Fibroblast of mammary gland (primary cell): Measurements from ENCODE around the gene KHDC3L.
"Not testable (repeated sequence)": the region's sequence is repeated elsewhere in the genome, so short reads cannot be mapped to it uniquely, and the experiment has no call there.

Source experiments
- DNase-seq: peaks from one replicate; pipeline ENCODE4 v3.0.0-alpha.2; 2010; ENCODE audit warnings: low read depth
- H3K4me3 ChIP-seq: 2 replicates; pipeline ENCODE4 v1.5.1; 2011; ENCODE audit warnings: low read depth, mild to moderate bottlenecking, low read length, moderate library complexity; ENCODE audit not compliant: control insufficient read depth
- TF ChIP-seq, protein P1 (sequence below): conservative IDR thresholded peaks from 2 replicates; pipeline ENCODE4 v1.5.1; 2011; ENCODE audit warnings: low read depth, low read length, inconsistent platforms; ENCODE audit not compliant: control insufficient read depth, insufficient read depth

Gene KHDC3L

GRCh38 chr6:73377225-73377624 lies 14.8 kb downstream of the KHDC3L start:
- DNase-seq: no peak
- no peak overlapping the region for H3K4me3 ChIP-seq

GRCh38 chr6:73381531-73381930 lies 19.1 kb downstream of the KHDC3L start:
- not testable (repeated sequence) for DNase-seq, H3K4me3 ChIP-seq

More at GRCh38 chr6:73377225-73377624, 14.8 kb downstream of the KHDC3L start:
- TF ChIP-seq, protein P1, sequence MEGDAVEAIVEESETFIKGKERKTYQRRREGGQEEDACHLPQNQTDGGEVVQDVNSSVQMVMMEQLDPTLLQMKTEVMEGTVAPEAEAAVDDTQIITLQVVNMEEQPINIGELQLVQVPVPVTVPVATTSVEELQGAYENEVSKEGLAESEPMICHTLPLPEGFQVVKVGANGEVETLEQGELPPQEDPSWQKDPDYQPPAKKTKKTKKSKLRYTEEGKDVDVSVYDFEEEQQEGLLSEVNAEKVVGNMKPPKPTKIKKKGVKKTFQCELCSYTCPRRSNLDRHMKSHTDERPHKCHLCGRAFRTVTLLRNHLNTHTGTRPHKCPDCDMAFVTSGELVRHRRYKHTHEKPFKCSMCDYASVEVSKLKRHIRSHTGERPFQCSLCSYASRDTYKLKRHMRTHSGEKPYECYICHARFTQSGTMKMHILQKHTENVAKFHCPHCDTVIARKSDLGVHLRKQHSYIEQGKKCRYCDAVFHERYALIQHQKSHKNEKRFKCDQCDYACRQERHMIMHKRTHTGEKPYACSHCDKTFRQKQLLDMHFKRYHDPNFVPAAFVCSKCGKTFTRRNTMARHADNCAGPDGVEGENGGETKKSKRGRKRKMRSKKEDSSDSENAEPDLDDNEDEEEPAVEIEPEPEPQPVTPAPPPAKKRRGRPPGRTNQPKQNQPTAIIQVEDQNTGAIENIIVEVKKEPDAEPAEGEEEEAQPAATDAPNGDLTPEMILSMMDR: no peak

DNA sequence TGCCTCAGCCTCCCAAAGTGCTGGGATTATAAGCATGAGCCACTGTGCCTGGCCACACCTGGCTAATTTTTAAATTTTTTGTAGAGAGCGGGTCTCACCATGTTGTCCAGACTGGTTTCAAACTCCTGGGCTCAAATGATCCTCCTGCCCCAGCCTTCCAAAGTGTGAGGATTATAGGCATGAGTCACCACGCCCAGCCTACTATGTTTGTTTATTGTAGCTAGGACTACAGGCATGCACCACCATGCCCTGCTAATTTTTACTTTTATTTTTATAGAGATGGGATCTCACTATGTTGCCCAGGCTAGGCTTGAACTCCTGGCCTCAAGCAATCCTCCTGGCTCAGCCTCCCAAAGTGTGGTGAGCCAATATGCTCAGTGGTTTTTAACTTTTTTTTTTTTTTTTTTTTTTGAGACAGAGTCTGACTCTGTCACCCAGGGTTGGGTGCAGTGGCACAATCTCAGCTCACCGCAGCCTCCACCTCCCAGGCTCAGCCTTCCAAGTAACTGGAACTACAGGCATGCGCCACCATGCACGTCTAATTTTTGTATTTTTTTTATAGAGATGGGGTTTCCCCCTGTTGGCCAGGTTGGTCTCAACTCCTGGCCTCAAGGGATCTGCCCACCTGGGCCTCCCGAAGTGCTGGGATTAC lies 20.1 kb downstream of the KHDC3L start:
- no peak overlapping the region for H3K4me3 ChIP-seq
- TF ChIP-seq, protein P1: no peak
- peak; percentile 16 for DNase-seq

GRCh38 chr6:73388433-73388799 lies 26.0 kb downstream of the KHDC3L start:
- TF ChIP-seq, protein P1: no peak
- no peak for DNase-seq
- H3K4me3 ChIP-seq: peak overlapping the region; percentile 51

DNA sequence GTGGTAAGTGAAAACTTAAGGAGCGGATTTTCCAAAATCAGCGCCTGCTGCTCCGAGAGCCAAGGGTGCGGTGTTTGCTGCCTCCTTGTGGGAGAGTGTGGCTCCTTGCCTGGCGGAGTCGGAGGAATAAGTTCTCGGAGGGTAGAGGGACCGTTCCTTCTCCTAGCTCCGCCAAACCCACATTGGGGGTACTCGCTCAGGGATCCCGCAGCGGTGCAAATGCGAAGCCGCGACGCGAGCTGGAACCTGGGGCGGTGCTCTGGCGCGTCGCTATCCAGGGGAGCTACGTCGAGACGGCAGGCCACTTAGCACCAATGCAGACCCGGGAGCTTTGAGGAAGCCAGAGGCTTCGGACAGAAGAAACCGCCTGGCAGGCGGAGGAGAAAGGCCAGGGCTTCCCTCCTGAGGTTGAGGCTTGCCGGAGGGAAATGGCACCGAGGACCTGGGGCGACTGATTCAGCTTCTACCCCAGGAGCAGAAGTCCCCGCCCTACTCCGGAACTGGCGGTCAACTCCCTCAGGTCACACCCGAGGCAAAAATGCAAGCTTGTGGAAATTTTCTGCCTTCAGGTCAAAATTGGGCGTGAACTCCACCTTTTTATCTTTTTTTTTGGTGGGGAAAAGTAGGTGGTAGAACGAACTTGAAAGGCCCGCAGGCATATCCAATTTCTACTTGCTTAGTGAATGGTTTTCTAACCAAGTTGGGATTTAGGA lies 26.5 kb downstream of the KHDC3L start:
- peak; percentile 56 for DNase-seq
- H3K4me3 ChIP-seq: peak overlapping the region; percentile 51
- TF ChIP-seq, protein P1: peak; percentile 79

DNA sequence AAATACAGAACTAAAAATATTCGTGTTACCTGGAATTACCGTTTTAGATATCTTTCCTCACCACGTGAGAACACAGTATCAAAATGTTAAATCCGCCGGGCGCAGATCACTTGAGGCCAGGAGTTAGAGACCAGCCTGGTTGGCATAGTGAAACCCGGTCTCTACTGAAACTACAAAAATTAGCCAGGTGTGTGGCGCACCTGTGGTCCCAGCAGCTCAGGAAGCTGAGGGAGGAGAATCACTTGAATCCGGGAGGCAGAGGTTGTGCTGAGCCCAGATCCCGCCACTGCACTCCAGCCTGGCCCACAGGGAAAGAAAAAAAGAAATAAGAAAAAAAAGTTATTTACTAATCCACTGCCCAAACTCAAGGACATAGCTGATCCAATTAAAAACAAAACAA lies 27.4 kb downstream of the KHDC3L start:
- DNase-seq: no peak
- TF ChIP-seq, protein P1: no peak
- H3K4me3 ChIP-seq: no peak overlapping the region

- H3K4me3 ChIP-seq: no peak overlapping the region
- DNase-seq: no peak
These were observed 29.2 kb downstream of the KHDC3L start for GRCh38 chr6:73391675-73392074.

GRCh38 chr6:73392188-73392587 lies 29.7 kb downstream of the KHDC3L start:
- not testable (repeated sequence) for DNase-seq, H3K4me3 ChIP-seq

More at GRCh38 chr6:73391675-73392074, 29.2 kb downstream of the KHDC3L start:
- TF ChIP-seq, protein P1: no peak
